HepG2 (cell line): ENCODE data around the gene MSANTD1. TPM values are rescaled to one million over a fixed set of nuclear protein-coding genes. Genes with fewer than 3 reads are reported as not detected.

ENCODE experiments used
- ATAC-seq: fragments of 200-7000 bp; cut with Tn5 transposase; 3 replicates; pipeline ENCODE4 v1.9.1; 2020; ENCODE audit warnings: mild to moderate bottlenecking, moderate library complexity
- BruUV-seq: library from RNA; stranded (reverse); fragments of 400-500 nt; replicated peaks from 2 replicates; lab custom pipeline; 2021; lab: Mats Ljungman, UMichigan
- CTCF ChIA-PET: fragments of 300-600 bp; formaldehyde crosslinking; extraction: SDS; loops from one replicate; lab custom pipeline; 2021; ENCODE audit warnings: low total read pairs, inconsistent platforms, low intra/inter-chr PET ratio; lab: Yijun Ruan, JAX
- POLR2A ChIA-PET: fragments of 350-600 bp; sonication (Branson Sonifier 250); formaldehyde crosslinking; loops from one replicate; lab custom pipeline; 2020; ENCODE audit warnings: antibody characterized with exemption, inconsistent platforms; lab: Yijun Ruan, JAX
- DNase-seq: peaks from one replicate; pipeline ENCODE4 v3.0.0-alpha.2; 2015; ENCODE audit warnings: low spot score
- FAIRE-seq: peaks from 3 replicates; lab custom pipeline; 2011; peaks lifted over from hg19 to GRCh38; lab: Jason Lieb, UNC
- H2AFZ ChIP-seq: one replicate; pipeline ENCODE4 v1.6.1; 2011; ENCODE audit warnings: low read length, inconsistent platforms
- H3K27ac ChIP-seq: fragments of 300-600 bp; 3 replicates; pipeline ENCODE4 v1.8.0; 2011; ENCODE audit warnings: mixed run types, mild to moderate bottlenecking, mixed read lengths, low read length, inconsistent platforms; ENCODE audit not compliant: insufficient read depth; ENCODE audit errors: extremely low read length
- H3K27me3 ChIP-seq, 2 experiments: fragments of 200-600 bp in 1 of 2; 2 replicates in 1 of 2; 3 replicates in 1 of 2; pipeline versions ENCODE4 v1.6.0 to v1.8.0; 2011; ENCODE audit warnings: low read length in 2 of 2, mild to moderate bottlenecking in 2 of 2, moderate library complexity in 2 of 2, inconsistent platforms in 1 of 2; ENCODE audit not compliant: insufficient read depth in 2 of 2, control insufficient read depth in 1 of 2
- H3K36me3 ChIP-seq, 2 experiments: fragments of 200-600 bp in 1 of 2; replicated peaks in 1 of 2; 2 replicates in 1 of 2; 3 replicates in 1 of 2; pipeline versions ENCODE4 v1.5.1 to v1.8.0; 2011; ENCODE audit warnings: low read length in 2 of 2, inconsistent platforms in 1 of 2; ENCODE audit not compliant: insufficient read depth in 2 of 2, control insufficient read depth in 1 of 2
- H3K4me1 ChIP-seq: 2 replicates; pipeline ENCODE4 v1.5.1; 2012; ENCODE audit warnings: low read length, inconsistent platforms; ENCODE audit not compliant: insufficient read depth
- H3K4me2 ChIP-seq: 2 replicates; pipeline ENCODE4 v1.6.0; 2011; ENCODE audit warnings: low read depth, low read length, inconsistent platforms
- H3K4me3 ChIP-seq, 3 experiments: fragments of 200-600 bp in 1 of 3; sonication (generic), shearing (Covaris generic) in 1 of 3; replicated peaks in 1 of 3; 2 replicates each; pipeline ENCODE4 v1.5.1; 2011 to 2016; ENCODE audit warnings: low read length in 3 of 3, inconsistent platforms in 2 of 3, low read depth in 2 of 3, mild to moderate bottlenecking in 2 of 3, control low read depth in 1 of 3, mixed read lengths in 1 of 3; ENCODE audit not compliant: insufficient read depth in 1 of 3
- H3K79me2 ChIP-seq: one replicate; pipeline ENCODE4 v1.6.1; 2011; ENCODE audit warnings: low read length, inconsistent platforms; ENCODE audit not compliant: insufficient read depth
- H3K9ac ChIP-seq: 2 replicates; pipeline ENCODE4 v1.6.0; 2011; ENCODE audit warnings: mild to moderate bottlenecking, low read depth, low read length, inconsistent platforms; ENCODE audit not compliant: insufficient read depth
- H3K9me3 ChIP-seq: 2 replicates; pipeline ENCODE4 v1.5.1; 2012; ENCODE audit warnings: mild to moderate bottlenecking, low read length
- H4K20me1 ChIP-seq: 2 replicates; pipeline ENCODE4 v1.6.0; 2011; ENCODE audit warnings: inconsistent platforms, mild to moderate bottlenecking, low read length, moderate library complexity; ENCODE audit not compliant: insufficient read depth
- ARID2 ChIP-seq: sonication (generic); formaldehyde crosslinking; IDR thresholded peaks from 2 replicates; pipeline ENCODE4 v1.8.1; 2022; ENCODE audit warnings: mild to moderate bottlenecking, missing genetic modification reagents, borderline replicate concordance
- WGBS: methylation state at CpG from one replicate; pipeline ENCODE4 v1.1.6; 2017; ENCODE audit warnings: low lambda C conversion rate; 5-methylcytosine and 5-hydroxymethylcytosine counted together
- in situ Hi-C: cut with HindIII; loops from 2 replicates; pipeline ENCODE4 v1.10.0; 2017; ENCODE audit warnings: low pct_unique_long_range_greater_than_20kb; ENCODE audit not compliant: extremely low pct_ligation_motif_present
- intact Hi-C: fragments of 100-400 bp; cut with micrococcal nuclease; formaldehyde crosslinking; loops from one replicate; pipeline ENCODE4 v1.10.0; 2022; ENCODE audit not compliant: unreplicated experiment
- polyA plus RNA-seq, 8 experiments: library from polyadenylated mRNA; depleted of rRNA in 3 of 8; stranded (reverse) in 7 of 8; unstranded in 1 of 8; fragments of >200 nt; fragmentation: Illumina TruSeq in 4 of 8; extraction: Trizol in 4 of 8; gene quantifications; 2 replicates each; pipeline versions ENCODE4 v1.2.1 to v1.2.3, GENCODE V29; 2011 to 2016; ENCODE audit warnings: low read depth in 4 of 8, missing spikeins in 1 of 8, mixed read lengths in 1 of 8; ENCODE audit not compliant: insufficient read depth in 1 of 8
- total RNA-seq, 5 experiments: library from RNA; depleted of rRNA; stranded (reverse); fragments of >200 nt; fragmentation: Illumina TruSeq; extraction: Trizol; gene quantifications; 2 replicates each; pipeline ENCODE4 v1.2.3, GENCODE V29; 2016; ENCODE audit warnings: low read depth in 1 of 5
- TF ChIP-seq, protein P1 (sequence below): sonication (generic); formaldehyde crosslinking; IDR thresholded peaks from 2 replicates; pipeline ENCODE4 v1.9.0; 2022; ENCODE audit warnings: missing genetic modification reagents, mild to moderate bottlenecking, borderline replicate concordance

Gene MSANTD1
- total and polyA plus RNA-seq, 2 of the 13 experiments (the other 11 are each of a cell fraction or from before 2014, with no cell fraction given), result 0.22 to 0.40 TPM

DNA sequence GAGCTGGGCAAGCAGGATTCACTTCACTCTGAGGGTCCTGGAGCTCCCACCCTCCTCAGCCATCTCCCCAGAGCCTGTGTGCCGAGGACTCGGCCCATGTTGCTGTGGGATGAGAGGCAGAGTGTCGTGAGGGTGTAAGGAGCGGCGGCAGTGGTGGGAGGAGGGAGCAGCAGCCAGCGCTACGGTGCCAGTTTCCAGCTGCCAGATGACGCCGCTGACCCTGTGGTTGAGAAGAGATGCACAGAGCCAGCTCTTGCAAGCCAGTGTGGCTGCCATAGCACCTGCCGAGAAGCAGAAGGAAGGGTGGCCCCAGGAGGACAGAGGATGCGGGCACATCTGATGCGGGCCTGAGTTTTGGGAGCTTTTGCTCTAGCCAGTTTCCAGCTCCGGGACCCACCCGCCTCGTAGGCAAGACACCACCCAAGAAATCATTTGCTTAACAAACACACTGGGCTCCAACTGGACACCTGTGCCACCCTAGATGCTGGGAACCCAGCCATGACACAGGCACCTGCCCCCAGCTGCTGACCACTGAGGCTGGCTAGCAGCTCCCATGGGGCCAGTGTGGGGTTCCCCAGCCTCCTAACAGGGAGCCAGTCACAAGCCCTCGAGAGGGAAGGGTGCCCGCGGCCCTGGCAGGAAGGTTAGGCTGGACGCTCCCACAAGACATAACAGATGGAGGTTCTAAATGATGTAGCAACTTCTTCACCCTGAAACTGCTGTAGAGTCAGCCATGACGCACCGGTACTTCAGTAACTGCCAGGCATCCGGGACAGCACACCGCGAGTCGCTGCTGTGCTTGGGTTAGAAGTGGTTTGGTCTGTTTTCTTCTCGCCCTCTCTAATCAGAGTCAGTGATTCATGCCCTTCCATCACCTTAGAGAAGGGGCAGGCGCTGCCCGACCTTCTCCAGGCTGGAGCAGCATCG lies 8.9 kb downstream of the MSANTD1 start (continued):
- TF ChIP-seq, protein P1, sequence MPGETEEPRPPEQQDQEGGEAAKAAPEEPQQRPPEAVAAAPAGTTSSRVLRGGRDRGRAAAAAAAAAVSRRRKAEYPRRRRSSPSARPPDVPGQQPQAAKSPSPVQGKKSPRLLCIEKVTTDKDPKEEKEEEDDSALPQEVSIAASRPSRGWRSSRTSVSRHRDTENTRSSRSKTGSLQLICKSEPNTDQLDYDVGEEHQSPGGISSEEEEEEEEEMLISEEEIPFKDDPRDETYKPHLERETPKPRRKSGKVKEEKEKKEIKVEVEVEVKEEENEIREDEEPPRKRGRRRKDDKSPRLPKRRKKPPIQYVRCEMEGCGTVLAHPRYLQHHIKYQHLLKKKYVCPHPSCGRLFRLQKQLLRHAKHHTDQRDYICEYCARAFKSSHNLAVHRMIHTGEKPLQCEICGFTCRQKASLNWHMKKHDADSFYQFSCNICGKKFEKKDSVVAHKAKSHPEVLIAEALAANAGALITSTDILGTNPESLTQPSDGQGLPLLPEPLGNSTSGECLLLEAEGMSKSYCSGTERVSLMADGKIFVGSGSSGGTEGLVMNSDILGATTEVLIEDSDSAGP (CRISPR knock-in tag), result no peak

DNA sequence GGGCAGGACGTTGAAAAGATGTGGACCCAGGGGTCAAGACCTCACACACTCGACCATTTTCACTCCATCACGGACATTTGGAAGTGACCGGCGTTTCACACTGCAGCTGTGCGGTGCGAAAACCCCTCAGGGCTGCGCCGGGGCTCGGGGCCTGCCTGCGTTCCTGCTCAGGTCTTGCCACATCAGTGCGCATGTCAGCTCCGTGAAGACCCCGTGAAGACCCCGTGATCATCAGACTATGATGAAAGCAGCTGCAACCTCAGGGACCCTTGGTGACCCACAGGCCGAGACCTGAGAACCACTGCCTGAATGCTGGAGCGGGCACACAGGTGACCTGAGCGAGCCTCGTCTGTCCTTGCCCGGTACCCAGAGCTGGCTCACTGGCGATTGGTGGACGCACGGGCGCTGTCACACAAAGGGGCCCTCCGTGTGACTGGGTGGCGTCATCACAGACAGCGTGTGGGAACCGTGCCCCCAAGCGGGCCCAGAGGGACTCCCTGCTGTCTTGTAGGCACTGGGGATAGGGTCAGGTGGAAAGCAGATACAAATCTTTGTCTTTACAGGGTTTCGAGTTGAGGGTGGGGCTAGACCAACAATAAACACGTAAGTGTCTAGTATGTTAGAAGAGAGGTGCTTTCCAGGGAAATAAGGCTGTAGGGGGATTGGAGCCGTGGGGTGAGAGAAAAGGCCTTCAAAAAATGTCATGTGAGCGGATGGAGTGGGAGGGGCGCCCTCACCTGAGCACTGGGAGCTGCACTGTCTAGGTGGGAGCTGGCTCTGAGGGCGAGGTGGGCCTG lies 12.7 kb downstream of the MSANTD1 start:
- ChIA-PET CTCF (no interaction called here), POLR2A (no interaction called here)
- H2AFZ ChIP-seq, result no peak overlapping the region
- in situ Hi-C loops (no loop called here), intact Hi-C loops (loop anchor here (10.0 kb wide), 1 partner anchor 57 kb away; no protein-coding TSS in a partner anchor)
- H3K27ac ChIP-seq, result no peak overlapping the region
- BruUV-seq, result no TSS peak
- H3K4me1 ChIP-seq, result 0 out of 2 replicates have a peak, but pooled peaks cover 4% of the 10 kb centered on the region
- no peaks in the 10 kb centered on the region for H3K36me3 ChIP-seq
- no peak for DNase-seq
- no peak overlapping the region for H3K9ac ChIP-seq
- no peak; the same call in 2 of the 3 replicates for ATAC-seq
- H4K20me1 ChIP-seq, result no peaks in the 10 kb centered on the region
- TF ChIP-seq ARID2 (CRISPR knock-in tag), result no peak
- 45% methylated on average over 19 of the region's 35 CpGs for WGBS
- FAIRE-seq, result no peak
- H3K4me2 ChIP-seq, result no peak overlapping the region
- H3K4me3 ChIP-seq, result no peak overlapping the region
- H3K9me3 ChIP-seq, result no peaks in the 10 kb centered on the region
- H3K79me2 ChIP-seq, result no peaks in the 10 kb centered on the region
- H3K27me3 ChIP-seq, result peaks cover 3 to 39% of the 10 kb centered on the region in 2 experiments
